HepG2 (cell line): ENCODE data around the gene CD320. TPM values are rescaled to one million over a fixed set of nuclear protein-coding genes. Genes with fewer than 3 reads are reported as not detected.

Experiments used
- ATF4 ChIP-seq, 2 experiments: fragments of 450-650 bp in 1 of 2; sonication (generic) in 1 of 2; formaldehyde crosslinking; IDR thresholded peaks; 2 replicates each; pipeline versions ENCODE4 v1.5.0 to v1.8.0; 2020 to 2022; ENCODE audit warnings: mild to moderate bottlenecking in 1 of 2, missing genetic modification reagents in 1 of 2
- CREB3 ChIP-seq: sonication (generic); formaldehyde crosslinking; IDR thresholded peaks from 2 replicates; pipeline ENCODE4 v1.5.0; 2020; ENCODE audit warnings: missing genetic modification reagents
- DPF2 ChIP-seq: sonication (generic); formaldehyde crosslinking; IDR thresholded peaks from 2 replicates; pipeline ENCODE4 v1.4.0; 2020; ENCODE audit warnings: mild to moderate bottlenecking, low read depth, missing genetic modification reagents, borderline replicate concordance
- ELF1 ChIP-seq: sonication (generic); formaldehyde crosslinking; IDR thresholded peaks from 2 replicates; pipeline ENCODE4 v1.4.0; 2020; ENCODE audit warnings: missing genetic modification reagents
- ELF4 ChIP-seq: sonication (generic); formaldehyde crosslinking; IDR thresholded peaks from 2 replicates; pipeline ENCODE4 v1.5.0; 2020; ENCODE audit warnings: missing genetic modification reagents, mild to moderate bottlenecking, moderate library complexity, borderline replicate concordance
- HHEX ChIP-seq: IDR thresholded peaks from 2 replicates; pipeline ENCODE4 v1.6.1; 2016; ENCODE audit warnings: control low read depth
- HMGXB4 ChIP-seq, 2 experiments: sonication (generic) in 1 of 2; formaldehyde crosslinking in 1 of 2; IDR thresholded peaks; 2 replicates each; pipeline versions ENCODE4 v1.4.0 to v1.6.1; 2018 to 2020; ENCODE audit warnings: missing genetic modification reagents in 2 of 2, borderline replicate concordance in 1 of 2, low read depth in 1 of 2, mild to moderate bottlenecking in 1 of 2, missing biosample characterization in 1 of 2
- KLF16 ChIP-seq, 2 experiments: sonication (generic) in 1 of 2; formaldehyde crosslinking in 1 of 2; IDR thresholded peaks; 2 replicates each; pipeline versions ENCODE4 v1.6.1 to v1.8.0; 2016 to 2023; ENCODE audit warnings: missing genetic modification reagents in 2 of 2, missing compliant biosample characterization in 1 of 2
- NCOA2 ChIP-seq: sonication (generic); formaldehyde crosslinking; IDR thresholded peaks from 2 replicates; pipeline ENCODE4 v1.8.0; 2022; ENCODE audit warnings: inconsistent platforms
- RFX5 ChIP-seq: IDR thresholded peaks from 2 replicates; pipeline ENCODE4 v1.6.1; 2011; ENCODE audit warnings: low read depth, low read length, improper control_type of control experiment
- SUZ12 ChIP-seq: fragments of 150-350 bp; IDR thresholded peaks from 2 replicates; pipeline ENCODE4 v1.6.1; 2014; ENCODE audit warnings: low read depth, low read length
- TBX2 ChIP-seq: sonication (generic); formaldehyde crosslinking; IDR thresholded peaks from 2 replicates; pipeline ENCODE4 v1.5.0; 2020; ENCODE audit warnings: missing genetic modification reagents, mild to moderate bottlenecking, borderline replicate concordance
- ZBTB33 ChIP-seq: sonication (generic); formaldehyde crosslinking; IDR thresholded peaks from 2 replicates; pipeline ENCODE4 v1.4.0; 2020; ENCODE audit warnings: missing genetic modification reagents
- ZBTB42 ChIP-seq: sonication (generic); formaldehyde crosslinking; IDR thresholded peaks from 2 replicates; pipeline ENCODE4 v1.5.0; 2020; ENCODE audit warnings: mild to moderate bottlenecking, missing genetic modification reagents
- ZGPAT ChIP-seq: IDR thresholded peaks from 2 replicates; pipeline ENCODE4 v1.6.1; 2016; ENCODE audit warnings: mild to moderate bottlenecking
- ZNF441 ChIP-seq: sonication (generic); formaldehyde crosslinking; IDR thresholded peaks from 2 replicates; pipeline ENCODE4 v1.7.0; 2021; ENCODE audit warnings: missing genetic modification reagents, borderline replicate concordance
- ZNF530 ChIP-seq: sonication (generic); formaldehyde crosslinking; IDR thresholded peaks from 2 replicates; pipeline ENCODE4 v1.5.0; 2020; ENCODE audit warnings: low read depth, mild to moderate bottlenecking, missing genetic modification reagents
- ZNF576 ChIP-seq: sonication (generic); formaldehyde crosslinking; IDR thresholded peaks from 2 replicates; pipeline ENCODE4 v1.4.0; 2020; ENCODE audit warnings: mild to moderate bottlenecking, missing genetic modification reagents
- ZNF615 ChIP-seq: sonication (generic); formaldehyde crosslinking; IDR thresholded peaks from 2 replicates; pipeline ENCODE4 v1.5.0; 2020; ENCODE audit warnings: mild to moderate bottlenecking, missing genetic modification reagents, borderline replicate concordance
- ZNF883 ChIP-seq: sonication (generic); formaldehyde crosslinking; IDR thresholded peaks from 2 replicates; pipeline ENCODE4 v1.5.1; 2020; ENCODE audit warnings: mild to moderate bottlenecking, missing genetic modification reagents; ENCODE audit errors: not compliant biosample characterization
- ZSCAN22 ChIP-seq: sonication (generic); formaldehyde crosslinking; IDR thresholded peaks from 2 replicates; pipeline ENCODE4 v1.4.0; 2020; ENCODE audit warnings: mild to moderate bottlenecking, missing genetic modification reagents
- polyA plus RNA-seq, 8 experiments: library from polyadenylated mRNA; depleted of rRNA in 3 of 8; stranded (reverse) in 7 of 8; unstranded in 1 of 8; fragments of >200 nt; fragmentation: Illumina TruSeq in 4 of 8; extraction: Trizol in 4 of 8; gene quantifications; 2 replicates each; pipeline versions ENCODE4 v1.2.1 to v1.2.3, GENCODE V29; 2011 to 2016; ENCODE audit warnings: low read depth in 4 of 8, missing spikeins in 1 of 8, mixed read lengths in 1 of 8; ENCODE audit not compliant: insufficient read depth in 1 of 8
- total RNA-seq, 5 experiments: library from RNA; depleted of rRNA; stranded (reverse); fragments of >200 nt; fragmentation: Illumina TruSeq; extraction: Trizol; gene quantifications; 2 replicates each; pipeline ENCODE4 v1.2.3, GENCODE V29; 2016; ENCODE audit warnings: low read depth in 1 of 5

The CD320 gene
- total and polyA plus RNA-seq, 2 of the 13 experiments (the other 11 are each of a cell fraction or from before 2014, with no cell fraction given) = 83.1 to 99.9 TPM

GRCh38 chr19:8355631-8356402 lies 47.7 kb upstream of the CD320 start (continued):
- TF ChIP-seq TBX2 (CRISPR knock-in tag) (peak; percentile 57; the same call in 1 of the 2 replicates), HHEX (CRISPR knock-in tag) (no peak), ZNF615 (CRISPR knock-in tag) (no peak), HMGXB4 (CRISPR knock-in tag; IDR thresholded peaks at IDR 0.05; ENCODE audit: borderline replicate concordance in 1 of 2, low read depth in 1 of 2) (no peak), SUZ12 (no peak), DPF2 (CRISPR knock-in tag) (no peak), ZSCAN22 (CRISPR knock-in tag) (no peak), NCOA2 (no peak; the same call in 1 of the 2 replicates), ATF4 (CRISPR knock-in tag; IDR thresholded peaks at IDR 0.05) (no peak), ZNF530 (CRISPR knock-in tag) (no peak), ELF1 (CRISPR knock-in tag) (no peak), ELF4 (CRISPR knock-in tag) (no peak), ZBTB33 (CRISPR knock-in tag) (peak; percentile 70), ZBTB42 (CRISPR knock-in tag) (no peak), ZNF576 (CRISPR knock-in tag) (no peak), ZNF883 (CRISPR knock-in tag) (no peak), ZGPAT (CRISPR knock-in tag) (0 out of 2 replicates have a peak, but pooled peaks have one; percentile 26), ZNF441 (CRISPR knock-in tag) (no peak), CREB3 (CRISPR knock-in tag) (no peak), KLF16 (CRISPR knock-in tag; IDR thresholded peaks at IDR 0.05) (no peak), RFX5 (no peak)
